Heart left ventricle (tissue), 16 donors: ENCODE results near the gene FAM168B. TPM values are rescaled to one million over a fixed set of nuclear protein-coding genes. Genes with fewer than 3 reads are reported as not detected.

Experiments used
- ATAC-seq, 4 donors: fragments of 200-7000 bp; cut with Tn5 transposase; one replicate each; pipeline ENCODE4 v1.9.1; 2020 to 2022; ENCODE audit warnings: moderate library complexity in 4 of 4, mild to moderate bottlenecking in 3 of 4, moderate number of reproducible peaks in 1 of 4
- DNase-seq, 5 donors: peaks; one replicate each; pipeline ENCODE4 v3.0.0-alpha.2; 2020
- H3K27ac ChIP-seq, 12 donors: fragments of 200-600 bp; sonication (generic) in 4 of 12; one replicate each; pipeline versions ENCODE4 v1.5.0 to v1.8.0; 2016 to 2022; ENCODE audit warnings: mild to moderate bottlenecking in 2 of 12
- H3K27me3 ChIP-seq, 9 donors: fragments of 200-600 bp; sonication (generic) in 2 of 9; one replicate each; pipeline versions ENCODE4 v1.5.1 to v1.8.0; 2016 to 2022; ENCODE audit warnings: mild to moderate bottlenecking in 3 of 9
- H3K36me3 ChIP-seq, 9 donors: fragments of 200-600 bp; sonication (generic) in 2 of 9; one replicate each; pipeline versions ENCODE4 v1.5.0 to v1.8.0; 2018 to 2022; ENCODE audit warnings: mild to moderate bottlenecking in 2 of 9
- H3K4me1 ChIP-seq, 12 donors: fragments of 200-600 bp; sonication (generic) in 4 of 12; one replicate each; pipeline versions ENCODE4 v1.5.0 to v1.8.0; 2016 to 2022; ENCODE audit warnings: mild to moderate bottlenecking in 3 of 12
- H3K4me3 ChIP-seq, 12 donors: fragments of 200-600 bp; sonication (generic) in 4 of 12; one replicate each; pipeline versions ENCODE4 v1.5.0 to v1.8.0; 2017 to 2022; ENCODE audit warnings: mild to moderate bottlenecking in 9 of 12, moderate library complexity in 4 of 12
- H3K9me3 ChIP-seq, 12 donors: fragments of 200-600 bp; sonication (generic) in 4 of 12; one replicate each; pipeline versions ENCODE4 v1.5.0 to v1.8.0; 2016 to 2022; ENCODE audit warnings: mild to moderate bottlenecking in 1 of 12
- POLR2A ChIP-seq, 2 donors: fragments of 450-650 bp; IDR thresholded peaks; one replicate each; pipeline ENCODE4 v1.6.1; 2017; ENCODE audit warnings: antibody characterized with exemption in 2 of 2, mild to moderate bottlenecking in 2 of 2, moderate library complexity in 2 of 2
- WGBS, 4 donors: extraction: QIAGEN DNeasy Blood & Tissue Kit in 2 of 4; methylation state at CpG; one replicate each; pipeline versions ENCODE4 v1.1.5 to v1.1.7; 2013 to 2018; 5-methylcytosine and 5-hydroxymethylcytosine counted together
- intact Hi-C, 10 donors: fragments of 100-400 bp; cut with DNase I; formaldehyde crosslinking; loops; one replicate each; pipeline versions ENCODE4 v1.11.1 to v1.14.2; 2022
- polyA plus RNA-seq, 2 donors: library from polyadenylated mRNA; stranded (reverse); fragments of 200-250 nt; gene quantifications; one replicate each; pipeline ENCODE4 v1.2.3, GENCODE V29; 2013
- total RNA-seq, 9 donors: library from RNA; depleted of rRNA in 2 of 9; stranded (reverse); fragments of >200 nt in 2 of 9; fragmentation: NEBNext Ultra II Directional in 3 of 9; extraction: Animal tissue kit (Norgen Biotek cat#: 25700) in 3 of 9; gene quantifications; one replicate each; pipeline versions ENCODE4 v1.1.0 to v1.2.4, GENCODE V29; 2016 to 2023
- TF ChIP-seq, protein P1 (sequence below), 12 donors: fragments of 200-600 bp; sonication (generic) in 4 of 12; IDR thresholded peaks; one replicate each; pipeline versions ENCODE4 v1.5.0 to v1.8.0; 2018 to 2022; ENCODE audit warnings: antibody characterized with exemption in 12 of 12, mild to moderate bottlenecking in 5 of 12
- donor health status: ischemic (EF 13 %, LVEDD 7.1; RV severe dilation, severe dysfunction).
- donor health status: healthy with polysubstance abuse.
- donor health status: DM: no; HTN: yes; CAD: no.
- donor health status: DM: no; HTN: no; CAD: no.
- donor health status: ischemic (EF 25% LVEDD 6.9; RV normal size, moderate dysfunction).
- donor health status: ischemic (EF 25% LVEDD 5.7; RV mildly dilated, moderate dysfunction).
- donor health status: healthy.
- donor health status: DM: yes; HTN: yes; CAD: no.
- donor health status: ischemic (EF 35%, LVEDD 5.7; RV mildly dilated, moderate dysfunction).
- donor health status: nonischemic (EF 11% LVEDD 7.7; RV severe dilation, severe dysfunction).
- donor health status: DM: yes; HTN: yes; CAD: no.
- donor health status: PGD.
- donor health status: ischemic (EF 29% LVEDD 5.4; RV normal size, mild dysfunction).
- donor health status: nonischemic (EF 23%, LVEDD 6.1; RV moderate dilation, normal function).

Gene FAM168B
- total and polyA plus RNA-seq, 11 donors: 23.0 to 174 (median 86.9) TPM

- no peak for ATAC-seq
- peaks cover 0 to 29% (median 2%) of the 10 kb centered on the region in 9 donors for H3K27me3 ChIP-seq
- no peak overlapping the region for H3K27ac ChIP-seq
- TF ChIP-seq, protein P1, sequence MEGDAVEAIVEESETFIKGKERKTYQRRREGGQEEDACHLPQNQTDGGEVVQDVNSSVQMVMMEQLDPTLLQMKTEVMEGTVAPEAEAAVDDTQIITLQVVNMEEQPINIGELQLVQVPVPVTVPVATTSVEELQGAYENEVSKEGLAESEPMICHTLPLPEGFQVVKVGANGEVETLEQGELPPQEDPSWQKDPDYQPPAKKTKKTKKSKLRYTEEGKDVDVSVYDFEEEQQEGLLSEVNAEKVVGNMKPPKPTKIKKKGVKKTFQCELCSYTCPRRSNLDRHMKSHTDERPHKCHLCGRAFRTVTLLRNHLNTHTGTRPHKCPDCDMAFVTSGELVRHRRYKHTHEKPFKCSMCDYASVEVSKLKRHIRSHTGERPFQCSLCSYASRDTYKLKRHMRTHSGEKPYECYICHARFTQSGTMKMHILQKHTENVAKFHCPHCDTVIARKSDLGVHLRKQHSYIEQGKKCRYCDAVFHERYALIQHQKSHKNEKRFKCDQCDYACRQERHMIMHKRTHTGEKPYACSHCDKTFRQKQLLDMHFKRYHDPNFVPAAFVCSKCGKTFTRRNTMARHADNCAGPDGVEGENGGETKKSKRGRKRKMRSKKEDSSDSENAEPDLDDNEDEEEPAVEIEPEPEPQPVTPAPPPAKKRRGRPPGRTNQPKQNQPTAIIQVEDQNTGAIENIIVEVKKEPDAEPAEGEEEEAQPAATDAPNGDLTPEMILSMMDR (IDR thresholded peaks at IDR 0.05): no peak
- no peaks in the 10 kb centered on the region for H3K4me1 ChIP-seq
- peaks cover 0 to under 1% (median 0%) of the 10 kb centered on the region in 12 donors for H3K9me3 ChIP-seq
- H3K4me3 ChIP-seq: no peak overlapping the region
- intact Hi-C loops: no loop called here
- 87 to 94% (median 90%) methylated on average over 9 to 11 of the region's 11 CpGs for WGBS, 4 donors
- no peak for DNase-seq
- H3K36me3 ChIP-seq: no peaks in the 10 kb centered on the region
Observed at GRCh38 chr2:131015764-131016163, 77.5 kb downstream of the FAM168B start.

DNA sequence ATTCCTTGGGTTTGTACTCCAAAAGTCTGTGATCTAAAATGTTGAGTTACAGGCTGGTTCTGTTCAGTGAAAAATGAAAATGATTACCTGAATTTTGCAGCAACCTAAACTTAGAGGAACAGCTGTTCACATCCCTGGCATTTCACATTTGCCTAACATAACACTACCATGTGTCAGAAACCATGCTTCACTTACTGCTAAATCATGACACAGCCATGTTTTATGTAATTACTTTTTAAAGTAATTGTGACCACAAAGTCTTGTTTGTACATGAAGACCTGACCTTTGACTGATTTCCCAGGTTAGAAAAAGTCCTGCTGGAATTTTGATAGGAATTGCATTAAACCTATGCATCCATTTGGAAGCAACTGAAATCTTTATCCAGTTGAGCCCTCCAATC lies 79.1 kb downstream of the FAM168B start:
- TF ChIP-seq, protein P1 (IDR thresholded peaks at IDR 0.05): no peak
- TF ChIP-seq POLR2A (IDR thresholded peaks at IDR 0.05): no peak
- Histone ChIP-seq H3K27me3 (peaks cover 0 to 36% (median 8%) of the 10 kb centered on the region in 9 donors), H3K9me3 (no peaks in the 10 kb centered on the region), H3K4me1 (no peaks in the 10 kb centered on the region), H3K36me3 (no peaks in the 10 kb centered on the region), H3K4me3 (no peak overlapping the region), H3K27ac (no peak overlapping the region)
- ATAC-seq (no peak), DNase-seq (no peak)
- intact Hi-C loops: no loop called here

- no peaks in the 10 kb centered on the region for H3K4me1 ChIP-seq
- H3K9me3 ChIP-seq: peaks cover 0 to 5% (median 0%) of the 10 kb centered on the region in 12 donors
- TF ChIP-seq POLR2A (IDR thresholded peaks at IDR 0.05): no peak
- TF ChIP-seq, protein P1 (IDR thresholded peaks at IDR 0.05): no peak
- H3K27ac ChIP-seq: no peak overlapping the region
- DNase-seq: no peak
- peaks cover 0 to 30% (median 8%) of the 10 kb centered on the region in 9 donors for H3K27me3 ChIP-seq
- H3K36me3 ChIP-seq: no peaks in the 10 kb centered on the region
- no peak overlapping the region for H3K4me3 ChIP-seq
- intact Hi-C loops: no loop called here
- ATAC-seq: no peak
- WGBS, 4 donors: 57 to 68% (median 62%) methylated on average over 7 of the region's 7 CpGs
Observed at GRCh38 chr2:131011486-131011885, 81.8 kb downstream of the FAM168B start.

DNA sequence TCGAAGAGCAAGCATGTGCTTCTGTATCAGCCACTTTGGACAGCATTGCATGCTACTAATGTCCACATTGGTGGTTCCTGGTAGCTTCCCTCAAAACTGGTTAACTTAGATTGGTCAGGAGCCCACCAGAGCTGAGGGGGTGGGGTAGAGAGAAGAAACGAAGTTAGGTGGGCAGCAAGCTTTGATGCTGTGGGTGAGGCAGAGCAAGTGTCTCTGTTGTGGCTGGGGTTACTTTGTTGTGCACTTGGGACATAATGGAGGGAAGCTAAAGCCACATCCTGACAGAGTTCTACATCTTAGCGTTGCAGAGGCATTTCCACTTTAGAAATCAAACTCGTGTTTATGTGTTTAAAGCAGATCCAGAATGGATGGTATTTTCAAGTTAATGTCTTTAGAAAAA lies 82.7 kb downstream of the FAM168B start:
- Histone ChIP-seq H3K36me3 (no peaks in the 10 kb centered on the region), H3K9me3 (peaks cover 0 to 5% (median 0%) of the 10 kb centered on the region in 12 donors), H3K27me3 (peaks cover 0 to 30% (median 8%) of the 10 kb centered on the region in 9 donors), H3K4me1 (no peaks in the 10 kb centered on the region), H3K27ac (no peak overlapping the region), H3K4me3 (no peak overlapping the region)
- intact Hi-C loops: no loop called here
- 67 to 77% (median 70%) methylated on average over 4 of the region's 4 CpGs for WGBS, 4 donors
- DNase-seq: no peak
- no peak for ATAC-seq
- TF ChIP-seq POLR2A (IDR thresholded peaks at IDR 0.05): no peak
